HCT116 (cell line): ENCODE data around the gene IGFBP7. TPM values are rescaled to one million over a fixed set of nuclear protein-coding genes. Genes with fewer than 3 reads are reported as not detected.

Experiments used
- ATAC-seq: fragments of 200-7000 bp; cut with Tn5 transposase; 2 replicates; pipeline ENCODE4 v1.9.1; 2020; ENCODE audit warnings: mild to moderate bottlenecking, moderate library complexity
- BruUV-seq: library from RNA; stranded (reverse); fragments of 400-500 nt; replicated peaks from 2 replicates; lab custom pipeline; 2021; lab: Mats Ljungman, UMichigan
- CTCF ChIA-PET: fragments of 300-600 bp; sonication (Branson Sonifier 250); formaldehyde crosslinking; loops from one replicate; lab custom pipeline; 2021; ENCODE audit warnings: antibody characterized with exemption; lab: Charles Lee
- POLR2A ChIA-PET: fragments of 300-600, 350-600 bp; sonication (Branson Sonifier 250); formaldehyde crosslinking; loops from one replicate; lab custom pipeline; 2021; ENCODE audit warnings: antibody characterized with exemption; lab: Charles Lee
- RAD21 ChIA-PET, 2 experiments: fragments of 300-600 bp; sonication (Branson Sonifier 250); formaldehyde crosslinking; loops; one replicate each; lab custom pipeline; 2023; ENCODE audit warnings: low total read pairs in 2 of 2; ENCODE audit not compliant: uncharacterized antibody in 2 of 2, unreplicated experiment in 2 of 2, low non-redundant PET in 1 of 2; lab: Charles Lee
- DNase-seq: peaks from one replicate; pipeline ENCODE4 v3.0.0-alpha.2; 2010; ENCODE audit warnings: low read depth, low spot score
- H2AFZ ChIP-seq: fragments of 200-600 bp; shearing (Covaris generic), sonication (generic); 2 replicates; pipeline ENCODE4 v1.6.1; 2017; ENCODE audit warnings: low read depth, mixed run types, mixed read lengths, antibody characterized with exemption, low read length; ENCODE audit not compliant: poor library complexity, severe bottlenecking
- H3K27ac ChIP-seq: 2 replicates; pipeline ENCODE4 v1.5.1; 2012; ENCODE audit warnings: low read depth, low read length
- H3K27me3 ChIP-seq: fragments of 200-600 bp; sonication (generic); 2 replicates; pipeline ENCODE4 v1.6.1; 2016; ENCODE audit warnings: mixed run types, low read length, mixed read lengths; ENCODE audit not compliant: insufficient read depth
- H3K36me3 ChIP-seq, 2 experiments: fragments of 200-500 bp in 1 of 2; fragments of 200-600 bp in 1 of 2; sonication (Bioruptor generic) in 1 of 2; sonication (generic) in 1 of 2; 2 replicates each; pipeline versions ENCODE4 v1.5.1 to v1.6.1; 2014 to 2016; ENCODE audit warnings: low read length in 2 of 2, inconsistent platforms in 1 of 2, mixed read lengths in 1 of 2, mixed run types in 1 of 2; ENCODE audit not compliant: insufficient read depth in 2 of 2, control insufficient read depth in 1 of 2
- H3K4me1 ChIP-seq, 2 experiments: fragments of 200-600 bp in 1 of 2; sonication (generic) in 1 of 2; 2 replicates each; pipeline versions ENCODE4 v1.5.1 to v1.6.1; 2012 to 2017; ENCODE audit warnings: low read length in 2 of 2, inconsistent platforms in 1 of 2, mild to moderate bottlenecking in 1 of 2, mixed read lengths in 1 of 2, mixed run types in 1 of 2, moderate library complexity in 1 of 2; ENCODE audit not compliant: insufficient read depth in 2 of 2, control insufficient read depth in 1 of 2
- H3K4me2 ChIP-seq: fragments of 200-600 bp; sonication (generic); 2 replicates; pipeline ENCODE4 v1.6.1; 2017; ENCODE audit warnings: mixed run types, low read length, mixed read lengths
- H3K4me3 ChIP-seq, 2 experiments: fragments of 200-600 bp in 1 of 2; sonication (generic) in 1 of 2; replicated peaks in 1 of 2; 2 replicates each; pipeline ENCODE4 v1.5.1; 2011 to 2016; ENCODE audit warnings: low read length in 2 of 2, control low read depth in 1 of 2, low read depth in 1 of 2, mild to moderate bottlenecking in 1 of 2, mixed read lengths in 1 of 2, mixed run types in 1 of 2
- H3K79me2 ChIP-seq: fragments of 200-600 bp; sonication (generic); 2 replicates; pipeline ENCODE4 v1.6.1; 2017; ENCODE audit warnings: mild to moderate bottlenecking, mixed run types, low read length, moderate library complexity, mixed read lengths; ENCODE audit not compliant: insufficient read depth
- H3K9ac ChIP-seq: fragments of 200-600 bp; sonication (generic); 2 replicates; pipeline ENCODE4 v1.6.1; 2016; ENCODE audit warnings: low read length, mixed read lengths
- H3K9me2 ChIP-seq: fragments of 200-600 bp; sonication (generic), shearing (Covaris generic); 2 replicates; pipeline ENCODE4 v1.6.1; 2017; ENCODE audit warnings: mixed run types, mild to moderate bottlenecking, moderate library complexity; ENCODE audit not compliant: insufficient read depth
- H3K9me3 ChIP-seq, 2 experiments: fragments of 200-500 bp in 1 of 2; fragments of 200-600 bp in 1 of 2; sonication (Bioruptor generic) in 1 of 2; sonication (generic) in 1 of 2; 2 replicates each; pipeline ENCODE4 v1.6.1; 2014 to 2017; ENCODE audit warnings: low read length in 2 of 2, mixed read lengths in 2 of 2, inconsistent platforms in 1 of 2, low read depth in 1 of 2, mild to moderate bottlenecking in 1 of 2, mixed run types in 1 of 2, moderate library complexity in 1 of 2; ENCODE audit not compliant: control insufficient read depth in 1 of 2, insufficient read depth in 1 of 2
- H4K20me1 ChIP-seq: fragments of 200-600 bp; sonication (generic), shearing (Covaris generic); 2 replicates; pipeline ENCODE4 v1.6.1; 2017; ENCODE audit warnings: mixed run types, mild to moderate bottlenecking, moderate library complexity; ENCODE audit not compliant: insufficient read depth
- CBX3 ChIP-seq: IDR thresholded peaks from 2 replicates; pipeline ENCODE4 v1.6.1; 2012; ENCODE audit warnings: low read depth
- CEBPB ChIP-seq: IDR thresholded peaks from 2 replicates; pipeline ENCODE4 v1.6.1; 2012; ENCODE audit warnings: low read depth
- ELF1 ChIP-seq: IDR thresholded peaks from 2 replicates; pipeline ENCODE4 v1.6.1; 2012; ENCODE audit warnings: low read depth, borderline replicate concordance
- EZH2phosphoT487 ChIP-seq: fragments of 200-600 bp; IDR thresholded peaks from 2 replicates; pipeline ENCODE4 v1.6.1; 2018; ENCODE audit warnings: antibody characterized with exemption, borderline replicate concordance
- JUND ChIP-seq: IDR thresholded peaks from 2 replicates; pipeline ENCODE4 v1.6.1; 2012
- POLR2A ChIP-seq: IDR thresholded peaks from 2 replicates; pipeline ENCODE4 v1.7.0; 2011; ENCODE audit warnings: borderline replicate concordance; ENCODE audit not compliant: insufficient read depth, insufficient read length; ENCODE audit errors: extremely low read depth
- TCF7L2 ChIP-seq: IDR thresholded peaks from 2 replicates; pipeline ENCODE4 v1.7.0; 2011; ENCODE audit warnings: borderline replicate concordance, inconsistent platforms; ENCODE audit not compliant: insufficient read depth, insufficient read length; ENCODE audit errors: extremely low read depth
- YY1 ChIP-seq: IDR thresholded peaks from 2 replicates; pipeline ENCODE4 v1.6.1; 2011; ENCODE audit warnings: low read length, low read depth, moderate library complexity, mild to moderate bottlenecking; ENCODE audit not compliant: insufficient replicate concordance; ENCODE audit errors: extremely low read depth
- ZFX ChIP-seq: fragments of 450-650 bp; IDR thresholded peaks from 2 replicates; pipeline ENCODE4 v1.6.1; 2017
- intact Hi-C: fragments of 100-400 bp; cut with micrococcal nuclease; formaldehyde crosslinking; loops from 2 replicates; pipeline ENCODE4 v1.10.0; 2022
- total RNA-seq: library from RNA; stranded (reverse); gene quantifications from one replicate; pipeline ENCODE4 v1.2.1, GENCODE V29; 2021; ENCODE audit not compliant: unreplicated experiment
- TF ChIP-seq, protein P1 (sequence below): IDR thresholded peaks from 2 replicates; pipeline ENCODE4 v1.6.1; 2011; ENCODE audit warnings: mild to moderate bottlenecking, low read length, moderate library complexity; ENCODE audit not compliant: insufficient replicate concordance; ENCODE audit errors: extremely low read depth
- TF ChIP-seq, protein P2 (sequence below): IDR thresholded peaks from 2 replicates; pipeline ENCODE4 v1.6.1; 2012
- TF ChIP-seq, protein P3 (sequence below): IDR thresholded peaks from 2 replicates; pipeline ENCODE4 v1.6.1; 2012; ENCODE audit warnings: low read depth

Gene IGFBP7
- total RNA-seq, 1 experiment from 2014 or later: 0.91 TPM

DNA sequence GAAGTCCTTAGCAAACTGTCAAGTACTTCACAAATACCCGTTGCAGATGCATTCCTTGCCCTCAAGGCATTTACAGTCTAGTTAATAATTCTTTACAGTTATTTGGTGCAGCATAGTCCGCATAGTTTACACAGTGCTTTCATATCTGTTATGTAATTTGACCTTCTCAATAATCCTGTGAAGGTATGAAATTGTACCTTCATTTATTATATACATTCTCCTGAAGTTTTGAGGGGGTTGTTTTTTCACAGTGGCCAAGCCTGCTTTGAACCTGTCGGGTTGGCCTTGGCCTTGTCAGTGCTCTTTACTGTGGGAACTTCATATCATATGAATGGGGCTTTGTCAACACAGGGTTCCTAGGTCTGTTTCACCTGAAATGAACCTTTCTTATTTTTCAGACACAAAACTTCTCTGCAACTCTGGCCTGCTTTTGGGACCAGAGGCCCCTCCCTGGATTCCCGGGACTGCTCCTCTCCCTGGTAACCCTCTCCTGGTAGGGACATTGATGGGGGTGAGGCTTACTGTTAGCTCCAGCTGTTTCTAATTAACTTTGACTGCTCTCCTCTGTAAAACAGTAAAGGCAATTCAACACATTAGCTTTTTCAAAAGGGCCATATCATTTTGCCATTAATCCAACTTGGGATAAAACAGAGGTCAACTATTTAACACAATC lies 9.1 kb downstream of the IGFBP7 start:
- Histone ChIP-seq H4K20me1 (no peaks in the 10 kb centered on the region), H2AFZ (no peak overlapping the region), H3K79me2 (no peaks in the 10 kb centered on the region), H3K4me1 (no peaks in the 10 kb centered on the region), H3K9me2 (no peaks in the 10 kb centered on the region), H3K9me3 (no peaks in the 10 kb centered on the region), H3K9ac (no peak overlapping the region), H3K4me2 (no peak overlapping the region), H3K27ac (no peak overlapping the region), H3K4me3 (no peak overlapping the region), H3K27me3 (peaks cover 4% of the 10 kb centered on the region; the same call in 1 of the 2 replicates), H3K36me3 (no peaks in the 10 kb centered on the region)
- ATAC-seq: no peak
- POLR2A ChIA-PET: no interaction called here
- intact Hi-C loops: no loop called here
- RAD21 ChIA-PET: no interaction called here
- DNase-seq: no peak
- BruUV-seq: no TSS peak
- CTCF ChIA-PET: no interaction called here
- TF ChIP-seq TCF7L2: peak; percentile 68
- TF ChIP-seq, protein P1, sequence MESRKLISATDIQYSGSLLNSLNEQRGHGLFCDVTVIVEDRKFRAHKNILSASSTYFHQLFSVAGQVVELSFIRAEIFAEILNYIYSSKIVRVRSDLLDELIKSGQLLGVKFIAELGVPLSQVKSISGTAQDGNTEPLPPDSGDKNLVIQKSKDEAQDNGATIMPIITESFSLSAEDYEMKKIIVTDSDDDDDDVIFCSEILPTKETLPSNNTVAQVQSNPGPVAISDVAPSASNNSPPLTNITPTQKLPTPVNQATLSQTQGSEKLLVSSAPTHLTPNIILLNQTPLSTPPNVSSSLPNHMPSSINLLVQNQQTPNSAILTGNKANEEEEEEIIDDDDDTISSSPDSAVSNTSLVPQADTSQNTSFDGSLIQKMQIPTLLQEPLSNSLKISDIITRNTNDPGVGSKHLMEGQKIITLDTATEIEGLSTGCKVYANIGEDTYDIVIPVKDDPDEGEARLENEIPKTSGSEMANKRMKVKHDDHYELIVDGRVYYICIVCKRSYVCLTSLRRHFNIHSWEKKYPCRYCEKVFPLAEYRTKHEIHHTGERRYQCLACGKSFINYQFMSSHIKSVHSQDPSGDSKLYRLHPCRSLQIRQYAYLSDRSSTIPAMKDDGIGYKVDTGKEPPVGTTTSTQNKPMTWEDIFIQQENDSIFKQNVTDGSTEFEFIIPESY: no peak
- TF ChIP-seq ELF1: no peak
- TF ChIP-seq, protein P2, sequence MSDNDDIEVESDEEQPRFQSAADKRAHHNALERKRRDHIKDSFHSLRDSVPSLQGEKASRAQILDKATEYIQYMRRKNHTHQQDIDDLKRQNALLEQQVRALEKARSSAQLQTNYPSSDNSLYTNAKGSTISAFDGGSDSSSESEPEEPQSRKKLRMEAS: no peak

DNA sequence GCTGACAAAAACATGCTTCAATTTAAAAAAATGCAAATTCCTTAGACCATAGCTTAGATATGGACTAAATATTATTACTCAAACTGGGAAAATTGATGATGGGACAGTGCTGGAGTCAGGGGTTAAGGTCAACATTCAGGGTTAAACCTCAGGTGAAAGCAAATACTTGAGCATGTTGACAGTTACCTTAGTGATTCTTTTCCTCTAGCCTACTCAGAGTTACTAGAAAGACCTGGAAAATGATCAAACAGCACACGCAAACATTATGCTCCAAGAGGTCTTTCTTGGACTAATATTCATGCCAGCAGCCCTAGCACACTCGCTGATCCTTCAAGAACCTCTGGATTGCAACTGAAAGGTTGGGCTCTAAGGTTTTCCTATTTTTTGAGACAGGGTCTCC lies 10.8 kb downstream of the IGFBP7 start:
- no peaks in the 10 kb centered on the region for H3K36me3 ChIP-seq
- no peaks in the 10 kb centered on the region for H3K9me2 ChIP-seq
- ChIA-PET RAD21 (no interaction called here), CTCF (no interaction called here), POLR2A (interaction anchor here (0.6 kb wide), 1 partner anchor 11 kb away, joined by 3 read pairs; no protein-coding TSS in a partner anchor)
- H3K4me2 ChIP-seq: no peak overlapping the region
- no peak overlapping the region for H3K9ac ChIP-seq
- DNase-seq: no peak
- no peak overlapping the region for H3K4me3 ChIP-seq
- H2AFZ ChIP-seq: no peak overlapping the region
- BruUV-seq: no TSS peak
- no peak for ATAC-seq
- H3K27me3 ChIP-seq: peaks cover 15% of the 10 kb centered on the region; the same call in 1 of the 2 replicates
- no peak overlapping the region for H3K27ac ChIP-seq
- intact Hi-C loops: no loop called here
- H3K4me1 ChIP-seq: no peaks in the 10 kb centered on the region
- H3K79me2 ChIP-seq: no peaks in the 10 kb centered on the region
- no peaks in the 10 kb centered on the region for H4K20me1 ChIP-seq
- H3K9me3 ChIP-seq: no peaks in the 10 kb centered on the region
- TF ChIP-seq POLR2A: no peak
- TF ChIP-seq ZFX: no peak
- no peak for TF ChIP-seq JUND
- TF ChIP-seq, protein P3, sequence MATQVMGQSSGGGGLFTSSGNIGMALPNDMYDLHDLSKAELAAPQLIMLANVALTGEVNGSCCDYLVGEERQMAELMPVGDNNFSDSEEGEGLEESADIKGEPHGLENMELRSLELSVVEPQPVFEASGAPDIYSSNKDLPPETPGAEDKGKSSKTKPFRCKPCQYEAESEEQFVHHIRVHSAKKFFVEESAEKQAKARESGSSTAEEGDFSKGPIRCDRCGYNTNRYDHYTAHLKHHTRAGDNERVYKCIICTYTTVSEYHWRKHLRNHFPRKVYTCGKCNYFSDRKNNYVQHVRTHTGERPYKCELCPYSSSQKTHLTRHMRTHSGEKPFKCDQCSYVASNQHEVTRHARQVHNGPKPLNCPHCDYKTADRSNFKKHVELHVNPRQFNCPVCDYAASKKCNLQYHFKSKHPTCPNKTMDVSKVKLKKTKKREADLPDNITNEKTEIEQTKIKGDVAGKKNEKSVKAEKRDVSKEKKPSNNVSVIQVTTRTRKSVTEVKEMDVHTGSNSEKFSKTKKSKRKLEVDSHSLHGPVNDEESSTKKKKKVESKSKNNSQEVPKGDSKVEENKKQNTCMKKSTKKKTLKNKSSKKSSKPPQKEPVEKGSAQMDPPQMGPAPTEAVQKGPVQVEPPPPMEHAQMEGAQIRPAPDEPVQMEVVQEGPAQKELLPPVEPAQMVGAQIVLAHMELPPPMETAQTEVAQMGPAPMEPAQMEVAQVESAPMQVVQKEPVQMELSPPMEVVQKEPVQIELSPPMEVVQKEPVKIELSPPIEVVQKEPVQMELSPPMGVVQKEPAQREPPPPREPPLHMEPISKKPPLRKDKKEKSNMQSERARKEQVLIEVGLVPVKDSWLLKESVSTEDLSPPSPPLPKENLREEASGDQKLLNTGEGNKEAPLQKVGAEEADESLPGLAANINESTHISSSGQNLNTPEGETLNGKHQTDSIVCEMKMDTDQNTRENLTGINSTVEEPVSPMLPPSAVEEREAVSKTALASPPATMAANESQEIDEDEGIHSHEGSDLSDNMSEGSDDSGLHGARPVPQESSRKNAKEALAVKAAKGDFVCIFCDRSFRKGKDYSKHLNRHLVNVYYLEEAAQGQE: no peak
- TF ChIP-seq EZH2phosphoT487: no peak
- TF ChIP-seq CBX3: no peak
- TF ChIP-seq CEBPB: no peak
- no peak for TF ChIP-seq YY1
